AG04449 (cell line): ENCODE results near the gene NBEA.

Source experiments
- CTCF ChIA-PET: fragments of 350-600 bp; formaldehyde crosslinking; extraction: SDS; loops from one replicate; lab custom pipeline; 2021; ENCODE audit warnings: antibody characterized with exemption; lab: Yijun Ruan, JAX
- POLR2A ChIA-PET: fragments of 400-600, 350-600 bp; formaldehyde crosslinking; extraction: SDS; loops from one replicate; lab custom pipeline; 2020; ENCODE audit warnings: antibody characterized with exemption, inconsistent platforms; lab: Yijun Ruan, JAX
- DNase-seq: peaks from one replicate; pipeline ENCODE4 v3.0.0-alpha.2; 2010; ENCODE audit warnings: low read depth, low spot score
- H3K4me3 ChIP-seq: 2 replicates; pipeline ENCODE4 v1.5.1; 2011; ENCODE audit warnings: low read depth, mild to moderate bottlenecking, control low read depth, low read length
- CTCF ChIP-seq: IDR thresholded peaks from one replicate; pipeline ENCODE4 v1.5.1; 2011; ENCODE audit warnings: mild to moderate bottlenecking, moderate library complexity, low read length, control low read depth, inconsistent platforms; ENCODE audit not compliant: insufficient read depth; ENCODE audit errors: missing control alignments

Gene NBEA

GRCh38 chr13:35530147-35530546, 588.1 kb downstream of the NBEA start:
- TF ChIP-seq CTCF, result no peak
- ChIA-PET CTCF (no interaction called here), POLR2A (no interaction called here)
- no peak for DNase-seq
- H3K4me3 ChIP-seq, result no peak overlapping the region

GRCh38 chr13:35530581-35530980, 588.5 kb downstream of the NBEA start:
- ChIA-PET POLR2A (no interaction called here), CTCF (no interaction called here)
- DNase-seq, result no peak
- no peak for TF ChIP-seq CTCF
- H3K4me3 ChIP-seq, result no peak overlapping the region

- H3K4me3 ChIP-seq, result no peak overlapping the region
- ChIA-PET CTCF (interaction anchor here (1.2 kb wide), 1 partner anchor 62 kb away, joined by 3 read pairs; no protein-coding TSS in a partner anchor), POLR2A (no interaction called here)
- no peak for TF ChIP-seq CTCF
- no peak for DNase-seq
Measured at GRCh38 chr13:35531526-35531925, 589.5 kb downstream of the NBEA start.

GRCh38 chr13:35534343-35534742, 592.3 kb downstream of the NBEA start:
- POLR2A ChIA-PET, result no interaction called here
- no peak for DNase-seq
- CTCF ChIA-PET, result no interaction called here

GRCh38 chr13:35548790-35549189, 606.7 kb downstream of the NBEA start:
- no peak for DNase-seq
- no peak overlapping the region for H3K4me3 ChIP-seq
- ChIA-PET POLR2A (no interaction called here), CTCF (no interaction called here)
- TF ChIP-seq CTCF, result no peak

More at GRCh38 chr13:35534343-35534742, 592.3 kb downstream of the NBEA start:
- TF ChIP-seq CTCF, result no peak
- H3K4me3 ChIP-seq, result no peak overlapping the region

- ChIA-PET POLR2A (no interaction called here), CTCF (interaction anchor here (0.7 to 1.2 kb wide), 2 partner anchors 13 to 81 kb away, joined by 3 read pairs; no protein-coding TSS in a partner anchor)
- TF ChIP-seq CTCF, result no peak
- peak; percentile 55 for DNase-seq
- H3K4me3 ChIP-seq, result no peak overlapping the region
Measured at GRCh38 chr13:35549481-35549880, 607.4 kb downstream of the NBEA start.
